Measurements from ENCODE around the gene NMT1. TPM values are rescaled to one million over a fixed set of nuclear protein-coding genes. Genes with fewer than 3 reads are reported as not detected.

NMT1 gene
- total RNA-seq, 1 donor from 2014 or later = 96.5 TPM

DNA sequence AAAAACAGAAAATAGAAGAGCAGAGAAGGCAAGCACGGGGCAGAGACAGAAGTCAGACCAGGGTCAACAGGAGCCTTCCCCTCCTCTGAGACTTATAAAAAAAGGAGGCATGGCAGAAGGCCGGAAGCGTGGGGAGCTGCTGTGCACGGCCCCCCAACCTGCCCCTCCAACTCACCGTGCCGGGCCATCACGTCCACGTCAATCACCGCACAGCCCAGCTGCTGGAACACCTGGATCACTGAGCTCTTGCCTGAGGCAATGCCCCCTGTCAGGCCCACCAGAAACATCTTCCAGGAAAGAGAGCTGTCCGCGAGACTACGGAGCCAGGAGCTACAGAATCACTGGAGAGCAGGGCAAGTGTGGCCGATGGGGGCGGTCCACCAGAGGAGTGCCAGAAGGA, 26.5 kb upstream of the NMT1 start:
- Mint-ChIP-seq H3K4me1 (ENCODE audit: low read depth, unreplicated experiment) (peaks cover 4% of the 10 kb centered on the region), H3K27me3 (ENCODE audit: unreplicated experiment) (peaks cover 2% of the 10 kb centered on the region), H3K36me3 (ENCODE audit: unreplicated experiment) (peaks cover 3% of the 10 kb centered on the region), H3K9me3 (ENCODE audit: unreplicated experiment) (peaks cover 4% of the 10 kb centered on the region), H3K27ac (ENCODE audit: unreplicated experiment) (no peak overlapping the region), H3K4me3 (ENCODE audit: unreplicated experiment) (no peak overlapping the region)
- DNase-seq = no peak
- no peak for TF ChIP-seq CTCF (IDR thresholded peaks at IDR 0.05; ENCODE audit: partially characterized antibody, unreplicated experiment)

DNA sequence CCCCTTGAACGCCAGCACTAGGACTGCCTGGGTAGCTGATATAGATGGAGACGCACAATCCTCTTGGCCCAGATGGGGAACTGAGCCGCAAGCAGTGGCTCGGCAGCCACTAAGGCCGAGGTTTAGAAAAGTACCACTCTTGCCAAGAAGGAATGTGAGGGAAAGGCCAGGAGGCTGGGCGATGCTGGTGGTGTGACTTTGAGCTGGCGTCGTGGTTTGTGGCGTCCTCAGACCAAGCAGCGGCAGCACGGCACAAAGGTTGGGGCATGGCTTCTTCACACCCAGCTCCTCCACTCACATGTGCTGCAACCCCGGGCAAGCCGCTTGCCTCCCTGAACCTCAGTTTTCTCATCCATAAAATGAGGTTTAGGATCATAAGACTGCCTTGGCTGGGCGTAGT, 25.3 kb upstream of the NMT1 start:
- no peak for TF ChIP-seq CTCF (IDR thresholded peaks at IDR 0.05; ENCODE audit: partially characterized antibody, unreplicated experiment)
- DNase-seq = no peak
- Mint-ChIP-seq H3K4me1 (ENCODE audit: low read depth, unreplicated experiment) (peaks cover 4% of the 10 kb centered on the region), H3K27ac (ENCODE audit: unreplicated experiment) (no peak overlapping the region), H3K9me3 (ENCODE audit: unreplicated experiment) (peaks cover 4% of the 10 kb centered on the region), H3K27me3 (ENCODE audit: unreplicated experiment) (peaks cover 2% of the 10 kb centered on the region), H3K4me3 (ENCODE audit: unreplicated experiment) (no peak overlapping the region), H3K36me3 (ENCODE audit: unreplicated experiment) (no peaks in the 10 kb centered on the region)

DNA sequence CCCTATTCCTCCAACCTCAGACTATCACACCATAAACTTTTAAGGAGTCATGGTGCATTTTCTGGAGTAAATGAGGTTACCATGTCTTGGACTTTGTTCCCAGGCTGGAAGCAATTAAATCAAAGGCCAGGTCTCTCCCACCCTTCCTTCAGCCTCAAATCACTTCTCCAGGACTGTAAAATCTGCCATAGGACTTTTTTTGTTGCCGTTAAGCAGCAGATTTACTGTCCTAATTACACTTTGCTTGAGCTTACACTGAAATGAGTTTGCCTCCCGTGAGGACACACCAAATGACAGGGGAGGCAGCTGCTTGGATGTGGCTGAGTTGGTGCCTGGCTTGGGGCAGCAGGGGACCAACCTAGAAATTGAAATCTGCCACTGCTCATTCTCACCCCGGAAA, 24.4 kb upstream of the NMT1 start:
- H3K27ac Mint-ChIP-seq (ENCODE audit: unreplicated experiment) = no peak overlapping the region

GRCh38 chr17:45038728-45039634, 22.1 kb upstream of the NMT1 start:
- no peaks in the 10 kb centered on the region for H3K27me3 Mint-ChIP-seq (ENCODE audit: unreplicated experiment)
- H3K4me3 Mint-ChIP-seq (ENCODE audit: unreplicated experiment) = no peak overlapping the region
- no peak for TF ChIP-seq CTCF (IDR thresholded peaks at IDR 0.05; ENCODE audit: partially characterized antibody, unreplicated experiment)
- no peak for DNase-seq
- H3K9me3 Mint-ChIP-seq (ENCODE audit: unreplicated experiment) = peaks cover 4% of the 10 kb centered on the region
- H3K27ac Mint-ChIP-seq (ENCODE audit: unreplicated experiment) = no peak overlapping the region
- no peaks in the 10 kb centered on the region for H3K36me3 Mint-ChIP-seq (ENCODE audit: unreplicated experiment)
- H3K4me1 Mint-ChIP-seq (ENCODE audit: low read depth, unreplicated experiment) = peaks cover 3% of the 10 kb centered on the region

More for the DNA sequence above, 24.4 kb upstream of the NMT1 start:
- Mint-ChIP-seq H3K9me3 (ENCODE audit: unreplicated experiment) (peaks cover 4% of the 10 kb centered on the region), H3K4me1 (ENCODE audit: low read depth, unreplicated experiment) (peaks cover 2% of the 10 kb centered on the region), H3K27me3 (ENCODE audit: unreplicated experiment) (peaks cover 2% of the 10 kb centered on the region), H3K36me3 (ENCODE audit: unreplicated experiment) (no peaks in the 10 kb centered on the region), H3K4me3 (ENCODE audit: unreplicated experiment) (no peak overlapping the region)
- DNase-seq = no peak
- TF ChIP-seq CTCF (IDR thresholded peaks at IDR 0.05; ENCODE audit: partially characterized antibody, unreplicated experiment) = no peak

DNA sequence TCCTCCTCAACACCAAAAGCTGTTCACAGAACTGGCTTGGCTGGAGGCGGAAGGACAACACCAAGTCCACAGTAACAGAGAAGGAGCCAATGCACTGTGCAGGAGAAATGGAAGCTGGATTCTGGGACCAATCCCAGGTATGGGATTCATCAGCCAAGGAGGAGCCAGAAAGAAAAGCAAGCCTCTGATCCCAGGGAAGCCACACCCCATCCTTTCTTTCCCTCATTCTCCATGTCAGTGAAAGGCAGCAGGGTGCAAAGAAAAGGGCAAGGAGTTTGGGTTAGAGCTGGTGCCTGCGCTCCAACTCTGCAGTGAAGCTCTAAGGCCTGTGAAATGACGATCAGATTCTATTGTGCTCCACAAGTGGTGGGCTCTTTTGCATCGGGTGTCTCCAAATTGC, 20.7 kb upstream of the NMT1 start:
- no peak for TF ChIP-seq CTCF (IDR thresholded peaks at IDR 0.05; ENCODE audit: partially characterized antibody, unreplicated experiment)
- no peak overlapping the region for H3K4me3 Mint-ChIP-seq (ENCODE audit: unreplicated experiment)
- peaks cover 3% of the 10 kb centered on the region for H3K4me1 Mint-ChIP-seq (ENCODE audit: low read depth, unreplicated experiment)
- no peak overlapping the region for H3K27ac Mint-ChIP-seq (ENCODE audit: unreplicated experiment)
- H3K27me3 Mint-ChIP-seq (ENCODE audit: unreplicated experiment) = no peaks in the 10 kb centered on the region
- no peaks in the 10 kb centered on the region for H3K36me3 Mint-ChIP-seq (ENCODE audit: unreplicated experiment)
- H3K9me3 Mint-ChIP-seq (ENCODE audit: unreplicated experiment) = peaks cover 2% of the 10 kb centered on the region
- DNase-seq = no peak
